Esophagus squamous epithelium (tissue), 5 donors: Measurements from ENCODE around the gene IL17RB. TPM values are rescaled to one million over a fixed set of nuclear protein-coding genes. Genes with fewer than 3 reads are reported as not detected.

Experiments
- DNase-seq: peaks from one replicate; lab custom pipeline; 2025; lab: John Stamatoyannopoulos, UW
- H3K27ac ChIP-seq, 4 donors: fragments of 200-600 bp; sonication (generic); one replicate each; pipeline ENCODE4 v1.5.1; 2016 to 2019; ENCODE audit warnings: mild to moderate bottlenecking in 1 of 4
- H3K27me3 ChIP-seq, 4 donors: fragments of 200-600 bp; sonication (generic); 1 replicate in 3 of 4; 2 replicates in 1 of 4; pipeline versions ENCODE4 v1.5.1 to v1.6.0; 2017 to 2021; ENCODE audit warnings: antibody characterized with exemption in 1 of 4
- H3K36me3 ChIP-seq, 3 donors: fragments of 200-600 bp; sonication (generic); one replicate each; pipeline ENCODE4 v1.5.1; 2016 to 2019
- H3K4me1 ChIP-seq, 3 donors: fragments of 200-600 bp; sonication (generic); one replicate each; pipeline ENCODE4 v1.5.1; 2017 to 2019
- H3K4me3 ChIP-seq, 4 donors: fragments of 200-600 bp; sonication (generic); 1 replicate in 3 of 4; 2 replicates in 1 of 4; pipeline ENCODE4 v1.5.1; 2016 to 2019; ENCODE audit warnings: mild to moderate bottlenecking in 2 of 4, moderate library complexity in 1 of 4
- H3K9me3 ChIP-seq, 3 donors: fragments of 200-600 bp; sonication (generic); one replicate each; pipeline ENCODE4 v1.5.1; 2016 to 2019
- CTCF ChIP-seq, 6 experiments: fragments of 450-650 bp in 4 of 6; fragments of 200-600 bp in 2 of 6; sonication (generic) in 2 of 6; IDR thresholded peaks; one replicate each; pipeline ENCODE4 v1.5.1; 2016 to 2019; ENCODE audit warnings: antibody characterized with exemption in 6 of 6, mild to moderate bottlenecking in 4 of 6, moderate library complexity in 4 of 6
- POLR2A ChIP-seq, 4 donors: fragments of 450-650 bp; IDR thresholded peaks; one replicate each; pipeline ENCODE4 v1.6.1; 2017; ENCODE audit warnings: antibody characterized with exemption in 4 of 4, mild to moderate bottlenecking in 4 of 4, moderate library complexity in 3 of 4
- WGBS, 2 donors: methylation state at CpG; one replicate each; pipeline ENCODE4 v1.1.5; 2018; 5-methylcytosine and 5-hydroxymethylcytosine counted together
- intact Hi-C: fragments of 100-400 bp; cut with DNase I; formaldehyde crosslinking; loops from one replicate; pipeline ENCODE4 v1.15.0; 2022
- total RNA-seq, 4 donors: library from RNA; depleted of rRNA; stranded (reverse); fragments of >200 nt; gene quantifications; one replicate each; pipeline ENCODE4 v1.1.0, GENCODE V29; 2016
- donor health status: DM: yes; HTN: yes; CAD: no.

Gene IL17RB
- total RNA-seq, 4 donors from 2014 or later: 0.23 to 0.66 (median 0.52) TPM

- Histone ChIP-seq H3K27me3 (peaks cover 0 to 18% (median 0%) of the 10 kb centered on the region in 4 donors), H3K27ac (no peak overlapping the region), H3K36me3 (no peaks in the 10 kb centered on the region), H3K9me3 (no peaks in the 10 kb centered on the region), H3K4me3 (no peak overlapping the region), H3K4me1 (no peaks in the 10 kb centered on the region)
- TF ChIP-seq CTCF (IDR thresholded peaks at IDR 0.05) (no peak), POLR2A (IDR thresholded peaks at IDR 0.05) (no peak)
- DNase-seq: no peak
- 66 to 83% methylated on average over 4 of the region's 4 CpGs for WGBS, 2 donors
- intact Hi-C loops: no loop called here
Observed at GRCh38 chr3:53816425-53816824, 29.9 kb upstream of the IL17RB start.

- no peak for DNase-seq
Observed at GRCh38 chr3:53817211-53817610, 29.2 kb upstream of the IL17RB start.

GRCh38 chr3:53817809-53818208, 28.6 kb upstream of the IL17RB start:
- peaks cover 0 to 18% (median 0%) of the 10 kb centered on the region in 4 donors for H3K27me3 ChIP-seq
- H3K9me3 ChIP-seq: no peaks in the 10 kb centered on the region
- no peak for DNase-seq
- intact Hi-C loops: no loop called here
- no peak overlapping the region for H3K27ac ChIP-seq
- WGBS, 2 donors: 65 to 89% methylated on average over 7 to 15 of the region's 17 CpGs
- H3K4me1 ChIP-seq: peaks cover 0 to 3% (median 0%) of the 10 kb centered on the region in 3 donors
- TF ChIP-seq POLR2A (IDR thresholded peaks at IDR 0.05) (no peak), CTCF (IDR thresholded peaks at IDR 0.05) (no peak)
- H3K36me3 ChIP-seq: no peaks in the 10 kb centered on the region
- no peak overlapping the region for H3K4me3 ChIP-seq

More at GRCh38 chr3:53817211-53817610, 29.2 kb upstream of the IL17RB start:
- intact Hi-C loops: no loop called here
- peaks cover 0 to 3% (median 0%) of the 10 kb centered on the region in 3 donors for H3K4me1 ChIP-seq
- no peak overlapping the region for H3K4me3 ChIP-seq
- no peak overlapping the region for H3K27ac ChIP-seq
- TF ChIP-seq POLR2A (IDR thresholded peaks at IDR 0.05) (no peak), CTCF (IDR thresholded peaks at IDR 0.05) (no peak)
- no peaks in the 10 kb centered on the region for H3K9me3 ChIP-seq
- peaks cover 0 to 18% (median 0%) of the 10 kb centered on the region in 4 donors for H3K27me3 ChIP-seq
- 91% methylated on average over 6 of the region's 6 CpGs; no CpG with 5 or more reads in 1 of the 2 donors for WGBS, 2 donors
- no peaks in the 10 kb centered on the region for H3K36me3 ChIP-seq

- intact Hi-C loops: no loop called here
- no peak for DNase-seq
- Histone ChIP-seq H3K9me3 (no peaks in the 10 kb centered on the region), H3K27me3 (peaks cover 0 to 18% (median 0%) of the 10 kb centered on the region in 4 donors), H3K36me3 (no peaks in the 10 kb centered on the region), H3K4me1 (peaks cover 0 to 3% (median 0%) of the 10 kb centered on the region in 3 donors), H3K4me3 (no peak overlapping the region), H3K27ac (no peak overlapping the region)
- TF ChIP-seq POLR2A (IDR thresholded peaks at IDR 0.05): no peak
- TF ChIP-seq CTCF (IDR thresholded peaks at IDR 0.05): no peak
- 87 to 92% methylated on average over 7 to 9 of the region's 14 CpGs for WGBS, 2 donors
Observed at GRCh38 chr3:53818221-53819162, 27.9 kb upstream of the IL17RB start.
